M059J (cell line): ENCODE data around the gene ATOH8. TPM values are rescaled to one million over a fixed set of nuclear protein-coding genes. Genes with fewer than 3 reads are reported as not detected.
"Not testable (repeated sequence)": the region's sequence is repeated elsewhere in the genome, so short reads cannot be mapped to it uniquely, and the experiment has no call there.

Source experiments
- DNase-seq: peaks from one replicate; pipeline ENCODE4 v3.0.0-alpha.2; 2012; ENCODE audit warnings: low read depth
- total RNA-seq: library from RNA; depleted of rRNA; stranded (reverse); fragments of >200 nt; shearing (Covaris generic); gene quantifications from 2 replicates; pipeline ENCODE4 v1.2.3, GENCODE V29; 2014; rRNA removed

Gene ATOH8
- total RNA-seq, 1 experiment from 2014 or later = 43.0 TPM

GRCh38 chr2:85827879-85828569 lies 74.2 kb downstream of the ATOH8 start:
- DNase-seq = no peak

- no peak for DNase-seq
Observed at GRCh38 chr2:85828725-85829124, 74.9 kb downstream of the ATOH8 start.

DNA sequence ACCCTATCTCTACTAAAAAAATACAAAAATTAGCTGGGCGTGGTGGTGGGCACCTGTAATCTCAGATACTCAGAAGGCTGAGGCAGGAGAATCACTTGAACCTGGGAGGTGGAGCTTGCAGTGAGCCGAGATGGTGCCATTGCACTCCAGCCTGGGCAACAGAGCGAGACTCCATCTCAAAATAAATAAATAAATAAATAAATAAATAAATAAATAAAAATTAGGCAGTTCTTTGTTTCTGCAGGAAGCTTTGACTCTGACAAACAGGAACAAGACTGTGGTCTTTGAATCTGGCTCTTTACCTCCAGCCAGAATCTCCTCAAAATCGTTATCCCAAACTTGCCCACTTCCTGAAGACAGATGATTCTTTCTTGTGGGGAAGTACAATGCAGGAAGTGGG lies 75.6 kb downstream of the ATOH8 start:
- not testable (repeated sequence) for DNase-seq

GRCh38 chr2:85830645-85831044 lies 76.9 kb downstream of the ATOH8 start:
- no peak for DNase-seq

DNA sequence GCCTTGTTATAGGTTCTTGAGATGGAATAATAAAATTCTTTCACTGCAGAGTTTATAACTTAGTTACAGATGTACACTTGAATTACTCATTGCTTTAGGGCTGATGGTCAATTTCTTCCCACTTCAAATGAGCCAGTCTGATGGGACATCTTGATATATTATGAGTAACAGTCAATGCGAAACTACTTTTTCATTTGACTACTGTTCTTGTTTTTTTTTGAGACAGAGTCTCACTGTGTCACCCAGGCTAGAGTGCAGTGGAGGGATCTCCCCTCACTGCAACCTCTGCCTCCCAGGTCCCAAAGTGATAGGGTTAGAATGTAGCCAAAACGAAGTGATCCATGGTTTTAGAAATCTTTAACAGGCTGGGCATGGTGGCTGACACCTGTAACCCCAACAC lies 77.9 kb downstream of the ATOH8 start:
- no peak for DNase-seq

DNA sequence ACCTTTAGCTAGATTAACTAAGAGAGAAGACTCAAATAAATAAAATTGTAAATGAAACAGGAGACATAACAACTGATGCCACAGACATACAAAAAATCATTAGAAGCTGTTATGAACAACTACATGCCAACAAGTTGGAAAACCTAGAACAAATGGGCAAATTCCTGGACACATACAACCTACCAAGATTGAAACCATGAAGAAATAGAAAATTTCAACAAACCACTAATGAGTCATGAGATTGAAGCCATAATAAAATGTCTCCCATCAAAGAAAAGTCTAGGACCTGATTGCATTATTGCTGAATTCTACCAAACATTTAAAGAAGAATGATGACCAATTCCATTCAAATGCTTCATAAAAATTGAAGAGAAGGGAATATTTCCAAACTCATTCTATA lies 80.7 kb downstream of the ATOH8 start:
- no peak for DNase-seq

Other genes with a start within 250 kb of the ATOH8 start
- gene MAT2A, start 214.8 kb upstream of the ATOH8 start, total RNA-seq = 42.2 and 72.4 TPM in 2 replicates
- gene GGCX, start 192.5 kb upstream of the ATOH8 start, total RNA-seq = 21.2 and 56.2 TPM in 2 replicates
- gene VAMP8, start 176.4 kb upstream of the ATOH8 start, total RNA-seq = 0.27 TPM in 1 of 2 replicates, not detected in the other
- 15.1 and 22.3 TPM in 2 replicates for gene VAMP5, start 169.6 kb upstream of the ATOH8 start, total RNA-seq
- 332 and 413 TPM in 2 replicates for gene RNF181, start 158.2 kb upstream of the ATOH8 start, total RNA-seq
- gene TMEM150A, start 151.3 kb upstream of the ATOH8 start, total RNA-seq = 2.3 and 3.6 TPM in 2 replicates
- gene C2orf68, start 141.9 kb upstream of the ATOH8 start, total RNA-seq = 11.9 and 19.1 TPM in 2 replicates
- gene USP39, start 137.8 kb upstream of the ATOH8 start, total RNA-seq = 102 and 118 TPM in 2 replicates
- gene SFTPB, start 85.8 kb upstream of the ATOH8 start, total RNA-seq = not detected in 2 replicates
- not detected in 2 replicates for gene GNLY, start 59.6 kb upstream of the ATOH8 start, total RNA-seq
- 21.2 and 30.7 TPM in 2 replicates for gene ST3GAL5, start 135.0 kb downstream of the ATOH8 start, total RNA-seq